Left ventricle myocardium inferior (tissue), 1 donor: ENCODE results near the gene TRAPPC12. TPM values are rescaled to one million over a fixed set of nuclear protein-coding genes. Genes with fewer than 3 reads are reported as not detected.
"Not testable (repeated sequence)": the region's sequence is repeated elsewhere in the genome, so short reads cannot be mapped to it uniquely, and the experiment has no call there.

Source experiments
- DNase-seq: peaks from one replicate; pipeline ENCODE4 v3.0.0-alpha.2; 2020
- H3K27ac ChIP-seq: fragments of 200-600 bp; replicated peaks from 2 replicates; pipeline ENCODE4 v1.8.0; 2021
- H3K27me3 ChIP-seq: fragments of 200-600 bp; 2 replicates; pipeline ENCODE4 v1.8.0; 2021; ENCODE audit warnings: low read depth
- H3K36me3 ChIP-seq: fragments of 200-600 bp; 2 replicates; pipeline ENCODE4 v1.8.0; 2021
- H3K4me1 ChIP-seq: fragments of 200-600 bp; 2 replicates; pipeline ENCODE4 v1.8.0; 2021
- H3K4me3 ChIP-seq: fragments of 200-600 bp; 2 replicates; pipeline ENCODE4 v1.8.0; 2021; ENCODE audit warnings: mild to moderate bottlenecking, moderate library complexity
- H3K9me3 ChIP-seq: fragments of 200-600 bp; replicated peaks from 2 replicates; pipeline ENCODE4 v1.8.0; 2021
- CTCF ChIP-seq: fragments of 200-600 bp; IDR thresholded peaks from 2 replicates; pipeline ENCODE4 v1.8.0; 2021; ENCODE audit warnings: antibody characterized with exemption, mild to moderate bottlenecking, borderline replicate concordance
- intact Hi-C: fragments of 100-400 bp; cut with micrococcal nuclease; formaldehyde crosslinking; loops from one replicate; pipeline ENCODE4 v1.11.0; 2022
- total RNA-seq: library from RNA; stranded (reverse); fragmentation: NEBNext Ultra II Directional; extraction: Animal tissue kit (Norgen Biotek cat#: 25700); gene quantifications from one replicate; pipeline ENCODE4 v1.2.1, GENCODE V29; 2021
- donor health status: DM: no; HTN: yes; CAD: no; lungs with severe emphysema.

Gene TRAPPC12
- total RNA-seq, 1 donor from 2014 or later, result 127 TPM

- Histone ChIP-seq H3K36me3 (peaks cover 42% of the 10 kb centered on the region), H3K4me3 (peak overlapping the region; percentile 22), H3K9me3 (no peaks in the 10 kb centered on the region), H3K4me1 (peaks cover 56% of the 10 kb centered on the region), H3K27me3 (no peaks in the 10 kb centered on the region), H3K27ac (peak overlapping the region; percentile 75)
- no peak for DNase-seq
- TF ChIP-seq CTCF, result no peak
- intact Hi-C loops, result no loop called here
These were observed 73.9 kb downstream of the TRAPPC12 start for GRCh38 chr2:3453190-3453999.

- H3K4me3 ChIP-seq, result peak overlapping the region; percentile 22
- intact Hi-C loops, DNase-seq, H3K27me3 ChIP-seq, H3K9me3 ChIP-seq: not testable (repeated sequence)
- H3K4me1 ChIP-seq, result peaks cover 60% of the 10 kb centered on the region
- H3K27ac ChIP-seq, result peak overlapping the region; percentile 75
- H3K36me3 ChIP-seq, result peaks cover 43% of the 10 kb centered on the region
These were observed 74.5 kb downstream of the TRAPPC12 start for GRCh38 chr2:3454005-3454404.

GRCh38 chr2:3454802-3455201, 75.3 kb downstream of the TRAPPC12 start:
- H3K27ac ChIP-seq, result peak overlapping the region; percentile 75
- TF ChIP-seq CTCF, result no peak
- intact Hi-C loops, result no loop called here
- no peaks in the 10 kb centered on the region for H3K9me3 ChIP-seq
- H3K4me1 ChIP-seq, result peaks cover 67% of the 10 kb centered on the region
- peaks cover 43% of the 10 kb centered on the region for H3K36me3 ChIP-seq
- H3K27me3 ChIP-seq, result no peaks in the 10 kb centered on the region
- no peak overlapping the region for H3K4me3 ChIP-seq
- DNase-seq, result no peak

GRCh38 chr2:3456125-3456524, 76.6 kb downstream of the TRAPPC12 start:
- H3K4me3 ChIP-seq, result no peak overlapping the region

GRCh38 chr2:3457524-3458395, 78.3 kb downstream of the TRAPPC12 start:
- no peak for TF ChIP-seq CTCF
- Histone ChIP-seq H3K4me3 (no peak overlapping the region), H3K4me1 (peaks cover 62% of the 10 kb centered on the region), H3K27me3 (no peaks in the 10 kb centered on the region), H3K9me3 (no peaks in the 10 kb centered on the region), H3K36me3 (peaks cover 35% of the 10 kb centered on the region), H3K27ac (peak overlapping the region; percentile 93)
- no peak for DNase-seq
- intact Hi-C loops, result no loop called here

More at GRCh38 chr2:3456125-3456524, 76.6 kb downstream of the TRAPPC12 start:
- Histone ChIP-seq H3K36me3 (peaks cover 43% of the 10 kb centered on the region), H3K4me1 (peaks cover 64% of the 10 kb centered on the region), H3K27me3 (no peaks in the 10 kb centered on the region), H3K27ac (no peak overlapping the region), H3K9me3 (no peaks in the 10 kb centered on the region)
- no peak for TF ChIP-seq CTCF
- DNase-seq, result no peak
- intact Hi-C loops, result no loop called here
